ENCODE measurements around the gene RFXAP. TPM values are rescaled to one million over a fixed set of nuclear protein-coding genes. Genes with fewer than 3 reads are reported as not detected.

The RFXAP gene
- total RNA-seq, 1 experiment from 2014 or later: 4.4 TPM

- peaks cover 3 to 21% of the 10 kb centered on the region in 2 experiments; a peak in 3 of 4 replicates for H3K4me1 ChIP-seq (ENCODE audit: control insufficient read depth in 1 of 2, insufficient read depth in 2 of 2, low read length in 2 of 2)
- intact Hi-C loops (cut with micrococcal nuclease): no loop called here
- TF ChIP-seq EZH2 (IDR thresholded peaks at IDR 0.05): no peak
- TF ChIP-seq EZH2phosphoT487 (IDR thresholded peaks at IDR 0.05; ENCODE audit: borderline replicate concordance): no peak
- no peak for TF ChIP-seq POLR2A (IDR thresholded peaks at IDR 0.05; ENCODE audit: borderline replicate concordance, extremely low read depth, insufficient read depth, insufficient read length)
- no peak for TF ChIP-seq MAX (IDR thresholded peaks at IDR 0.05)
- TF ChIP-seq, protein P1, sequence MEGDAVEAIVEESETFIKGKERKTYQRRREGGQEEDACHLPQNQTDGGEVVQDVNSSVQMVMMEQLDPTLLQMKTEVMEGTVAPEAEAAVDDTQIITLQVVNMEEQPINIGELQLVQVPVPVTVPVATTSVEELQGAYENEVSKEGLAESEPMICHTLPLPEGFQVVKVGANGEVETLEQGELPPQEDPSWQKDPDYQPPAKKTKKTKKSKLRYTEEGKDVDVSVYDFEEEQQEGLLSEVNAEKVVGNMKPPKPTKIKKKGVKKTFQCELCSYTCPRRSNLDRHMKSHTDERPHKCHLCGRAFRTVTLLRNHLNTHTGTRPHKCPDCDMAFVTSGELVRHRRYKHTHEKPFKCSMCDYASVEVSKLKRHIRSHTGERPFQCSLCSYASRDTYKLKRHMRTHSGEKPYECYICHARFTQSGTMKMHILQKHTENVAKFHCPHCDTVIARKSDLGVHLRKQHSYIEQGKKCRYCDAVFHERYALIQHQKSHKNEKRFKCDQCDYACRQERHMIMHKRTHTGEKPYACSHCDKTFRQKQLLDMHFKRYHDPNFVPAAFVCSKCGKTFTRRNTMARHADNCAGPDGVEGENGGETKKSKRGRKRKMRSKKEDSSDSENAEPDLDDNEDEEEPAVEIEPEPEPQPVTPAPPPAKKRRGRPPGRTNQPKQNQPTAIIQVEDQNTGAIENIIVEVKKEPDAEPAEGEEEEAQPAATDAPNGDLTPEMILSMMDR (IDR thresholded peaks at IDR 0.05 in 2 of 3, conservative IDR thresholded peaks at IDR 0.05 in 1 of 3; ENCODE audit: borderline replicate concordance in 1 of 3, insufficient read depth in 1 of 3, low read depth in 2 of 3, low read length in 2 of 3): no peak
- no peak for TF ChIP-seq SRF (IDR thresholded peaks at IDR 0.05; ENCODE audit: low read depth)
- TF ChIP-seq REST (IDR thresholded peaks at IDR 0.05; ENCODE audit: low read depth): no peak
- no peak for TF ChIP-seq EGR1 (IDR thresholded peaks at IDR 0.05; ENCODE audit: low read depth)
- TF ChIP-seq SIN3A (IDR thresholded peaks at IDR 0.05; ENCODE audit: low read depth): no peak
- no peaks in the 10 kb centered on the region for H3K9me2 ChIP-seq (ENCODE audit: insufficient read depth)
- no peaks in the 10 kb centered on the region for H3K27me3 ChIP-seq (ENCODE audit: insufficient read depth, low read length)
- no peak overlapping the region for H2AFZ ChIP-seq (ENCODE audit: low read depth, low read length, poor library complexity, severe bottlenecking)
- 0 out of 4 replicates have a peak, but pooled peaks cover 0 to 5% of the 10 kb centered on the region in 2 experiments for H3K36me3 ChIP-seq (ENCODE audit: control insufficient read depth in 1 of 2, insufficient read depth in 2 of 2, low read length in 2 of 2)
- ATAC-seq (no peak), DNase-seq (ENCODE audit: low read depth, low spot score) (no peak)
- H4K20me1 ChIP-seq (ENCODE audit: insufficient read depth): no peaks in the 10 kb centered on the region
- BruUV-seq (replicated peaks): no TSS peak
- CTCF ChIA-PET: no interaction called here
- peaks cover 49% of the 10 kb centered on the region for H3K79me2 ChIP-seq (ENCODE audit: insufficient read depth, low read length)
- POLR2A ChIA-PET: interaction anchor here (0.6 kb wide), 1 partner anchor 150 kb away, joined by 3 read pairs; no protein-coding TSS in a partner anchor
- H3K9me3 ChIP-seq (ENCODE audit: control insufficient read depth in 1 of 2, insufficient read depth in 1 of 2, low read depth in 1 of 2, low read length in 2 of 2): no peaks in the 10 kb centered on the region
- H3K4me3 ChIP-seq (replicated peaks in 1 of 2; ENCODE audit: low read depth in 1 of 2, low read length in 2 of 2): no peak overlapping the region
- no peak overlapping the region for H3K9ac ChIP-seq (ENCODE audit: low read length)
- H3K27ac ChIP-seq (ENCODE audit: low read depth, low read length): no peak overlapping the region
- no peak overlapping the region for H3K4me2 ChIP-seq (ENCODE audit: low read length)
- RAD21 ChIA-PET (ENCODE audit: low non-redundant PET in 1 of 2, low total read pairs in 2 of 2, uncharacterized antibody in 2 of 2, unreplicated experiment in 2 of 2): no interaction called here
These were observed 3.8 kb downstream of the RFXAP start for GRCh38 chr13:36822785-36823184.

All from HCT116 (cell line).